Endodermal cell (in vitro differentiated cells): ENCODE measurements around the gene SNRNP40. TPM values are rescaled to one million over a fixed set of nuclear protein-coding genes. Genes with fewer than 3 reads are reported as not detected.

ENCODE experiments used
- DNase-seq: peaks from one replicate; pipeline ENCODE4 v3.0.0-alpha.2; 2017
- H3K27ac ChIP-seq: 2 replicates; pipeline ENCODE4 v1.5.1; 2013; ENCODE audit warnings: mild to moderate bottlenecking, low read depth, low read length, moderate library complexity
- H3K27me3 ChIP-seq: 2 replicates; pipeline ENCODE4 v1.6.1; 2013; ENCODE audit warnings: mild to moderate bottlenecking, low read length, moderate library complexity; ENCODE audit not compliant: insufficient read depth, control insufficient read depth, poor library complexity, severe bottlenecking
- H3K36me3 ChIP-seq: 2 replicates; pipeline ENCODE4 v1.7.0; 2013; ENCODE audit warnings: mild to moderate bottlenecking, low read length, moderate library complexity; ENCODE audit not compliant: control insufficient read depth, insufficient read depth
- H3K4me1 ChIP-seq: one replicate; pipeline ENCODE4 v1.7.0; 2013; ENCODE audit warnings: low read length; ENCODE audit not compliant: control insufficient read depth, insufficient read depth
- H3K4me3 ChIP-seq: 2 replicates; pipeline ENCODE4 v1.5.1; 2013; ENCODE audit warnings: mild to moderate bottlenecking, low read length, moderate library complexity
- H3K9ac ChIP-seq: 2 replicates; pipeline ENCODE4 v1.6.1; 2013; ENCODE audit warnings: mild to moderate bottlenecking, low read length, moderate library complexity; ENCODE audit not compliant: poor library complexity, severe bottlenecking; ENCODE audit errors: extremely low read depth
- H3K9me3 ChIP-seq: 2 replicates; pipeline ENCODE4 v1.6.1; 2013; ENCODE audit warnings: mild to moderate bottlenecking, low read length, moderate library complexity; ENCODE audit not compliant: control insufficient read depth
- H3K27ac Mint-ChIP-seq: 2 replicates; pipeline ENCODE4 v1.8.0; 2020; ENCODE audit warnings: mixed read lengths
- H3K27me3 Mint-ChIP-seq: 2 replicates; pipeline ENCODE4 v1.8.0; 2021; ENCODE audit warnings: mild to moderate bottlenecking, mixed read lengths; ENCODE audit not compliant: insufficient read depth
- H3K36me3 Mint-ChIP-seq: 2 replicates; pipeline ENCODE4 v1.8.0; 2020; ENCODE audit warnings: low read depth, mixed read lengths
- H3K4me1 Mint-ChIP-seq: 2 replicates; pipeline ENCODE4 v1.8.0; 2020; ENCODE audit warnings: mixed read lengths
- H3K4me3 Mint-ChIP-seq: 2 replicates; pipeline ENCODE4 v1.8.0; 2020; ENCODE audit warnings: mild to moderate bottlenecking, moderate library complexity, mixed read lengths
- H3K9me3 Mint-ChIP-seq: 2 replicates; pipeline ENCODE4 v1.8.0; 2020; ENCODE audit warnings: mild to moderate bottlenecking, mixed read lengths
- WGBS, 2 experiments: methylation state at CpG; one replicate each; pipeline versions ENCODE4 v1.1.5 to v1.1.7; 2013; ENCODE audit warnings: missing lambda C conversion rate in 2 of 2, mixed read lengths in 1 of 2; ENCODE audit not compliant: insufficient coverage in 1 of 2, insufficient read length in 1 of 2; 5-methylcytosine and 5-hydroxymethylcytosine counted together
- total RNA-seq, 2 donors: library from RNA; stranded (reverse); fragmentation: NEBNext Ultra II Directional in 1 of 2; extraction: Animal tissue kit (Norgen Biotek cat#: 25700) in 1 of 2; gene quantifications; 2 replicates in 1 of 2; 3 replicates in 1 of 2; pipeline ENCODE4 v1.2.1, GENCODE V29; 2021
- TF ChIP-seq, protein P1 (sequence below): fragments of 200-600 bp; sonication (generic); conservative IDR thresholded peaks from 2 replicates; pipeline ENCODE4 v1.5.0; 2021; ENCODE audit warnings: antibody characterized with exemption, mild to moderate bottlenecking

The SNRNP40 gene
- total RNA-seq, 2 donors from 2014 or later: 98.6 to 141 TPM

DNA sequence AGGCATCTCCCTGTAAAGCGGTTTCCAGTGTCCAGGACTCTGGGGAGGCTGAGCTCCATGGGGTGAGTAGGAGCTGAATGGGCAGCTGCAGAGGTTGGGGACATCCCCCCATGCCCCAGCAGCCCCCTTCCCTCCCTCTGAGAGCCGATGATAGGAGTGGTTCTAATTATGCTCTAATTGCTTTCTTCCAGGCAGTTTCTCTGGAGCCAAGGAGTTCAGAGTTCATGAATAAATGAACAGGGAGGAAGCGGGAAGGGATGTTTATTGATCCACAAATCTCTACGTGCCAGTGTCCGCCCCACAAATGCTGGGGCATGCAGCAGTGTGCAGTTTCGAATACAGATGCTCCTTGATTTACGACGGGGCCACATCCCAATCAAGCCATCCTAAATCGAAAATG is 72.5 kb downstream of the SNRNP40 start:
- Mint-ChIP-seq H3K27ac (no peak overlapping the region), H3K9me3 (no peaks in the 10 kb centered on the region), H3K4me3 (no peak overlapping the region), H3K36me3 (no peaks in the 10 kb centered on the region), H3K27me3 (no peaks in the 10 kb centered on the region), H3K4me1 (no peaks in the 10 kb centered on the region)
- WGBS, 2 experiments: 84 to 88% methylated on average over 6 to 9 of the region's 9 CpGs
- H3K4me1 ChIP-seq: no peaks in the 10 kb centered on the region
- H3K27ac ChIP-seq: no peak overlapping the region
- no peak overlapping the region for H3K9ac ChIP-seq
- no peak overlapping the region for H3K4me3 ChIP-seq
- H3K27me3 ChIP-seq: no peaks in the 10 kb centered on the region
- no peak for DNase-seq
- no peaks in the 10 kb centered on the region for H3K36me3 ChIP-seq
- TF ChIP-seq, protein P1, sequence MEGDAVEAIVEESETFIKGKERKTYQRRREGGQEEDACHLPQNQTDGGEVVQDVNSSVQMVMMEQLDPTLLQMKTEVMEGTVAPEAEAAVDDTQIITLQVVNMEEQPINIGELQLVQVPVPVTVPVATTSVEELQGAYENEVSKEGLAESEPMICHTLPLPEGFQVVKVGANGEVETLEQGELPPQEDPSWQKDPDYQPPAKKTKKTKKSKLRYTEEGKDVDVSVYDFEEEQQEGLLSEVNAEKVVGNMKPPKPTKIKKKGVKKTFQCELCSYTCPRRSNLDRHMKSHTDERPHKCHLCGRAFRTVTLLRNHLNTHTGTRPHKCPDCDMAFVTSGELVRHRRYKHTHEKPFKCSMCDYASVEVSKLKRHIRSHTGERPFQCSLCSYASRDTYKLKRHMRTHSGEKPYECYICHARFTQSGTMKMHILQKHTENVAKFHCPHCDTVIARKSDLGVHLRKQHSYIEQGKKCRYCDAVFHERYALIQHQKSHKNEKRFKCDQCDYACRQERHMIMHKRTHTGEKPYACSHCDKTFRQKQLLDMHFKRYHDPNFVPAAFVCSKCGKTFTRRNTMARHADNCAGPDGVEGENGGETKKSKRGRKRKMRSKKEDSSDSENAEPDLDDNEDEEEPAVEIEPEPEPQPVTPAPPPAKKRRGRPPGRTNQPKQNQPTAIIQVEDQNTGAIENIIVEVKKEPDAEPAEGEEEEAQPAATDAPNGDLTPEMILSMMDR: no peak
- no peaks in the 10 kb centered on the region for H3K9me3 ChIP-seq

DNA sequence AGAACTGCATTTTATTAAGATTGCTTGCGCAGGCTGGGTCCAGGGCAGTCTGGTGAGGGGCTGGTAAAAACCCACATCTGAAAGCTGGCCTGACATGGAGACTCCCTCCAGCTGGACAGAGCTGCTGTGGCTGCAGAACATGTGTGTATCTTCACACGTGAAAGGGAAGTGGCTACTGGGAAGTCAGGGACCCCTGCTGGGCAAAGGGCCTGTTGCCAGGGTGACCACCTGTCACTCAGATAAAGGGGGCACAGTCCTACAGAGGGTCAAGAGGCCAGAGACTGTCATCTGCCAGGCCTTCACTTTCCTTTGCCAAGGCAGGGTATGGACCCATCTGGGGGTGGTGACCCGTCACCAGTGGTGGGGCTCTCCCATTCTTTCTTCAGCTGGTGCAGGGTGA is 74.4 kb downstream of the SNRNP40 start:
- Mint-ChIP-seq H3K9me3 (no peaks in the 10 kb centered on the region), H3K27ac (no peak overlapping the region), H3K36me3 (no peaks in the 10 kb centered on the region), H3K4me1 (no peaks in the 10 kb centered on the region), H3K4me3 (no peak overlapping the region), H3K27me3 (no peaks in the 10 kb centered on the region)
- no peaks in the 10 kb centered on the region for H3K4me1 ChIP-seq
- TF ChIP-seq, protein P1: no peak
- no peaks in the 10 kb centered on the region for H3K36me3 ChIP-seq
- WGBS, 2 experiments: 74 to 89% methylated on average over 2 to 3 of the region's 3 CpGs
- H3K9ac ChIP-seq: no peak overlapping the region
- no peak overlapping the region for H3K4me3 ChIP-seq
- no peak overlapping the region for H3K27ac ChIP-seq
- DNase-seq: no peak
- no peaks in the 10 kb centered on the region for H3K27me3 ChIP-seq
- no peaks in the 10 kb centered on the region for H3K9me3 ChIP-seq

DNA sequence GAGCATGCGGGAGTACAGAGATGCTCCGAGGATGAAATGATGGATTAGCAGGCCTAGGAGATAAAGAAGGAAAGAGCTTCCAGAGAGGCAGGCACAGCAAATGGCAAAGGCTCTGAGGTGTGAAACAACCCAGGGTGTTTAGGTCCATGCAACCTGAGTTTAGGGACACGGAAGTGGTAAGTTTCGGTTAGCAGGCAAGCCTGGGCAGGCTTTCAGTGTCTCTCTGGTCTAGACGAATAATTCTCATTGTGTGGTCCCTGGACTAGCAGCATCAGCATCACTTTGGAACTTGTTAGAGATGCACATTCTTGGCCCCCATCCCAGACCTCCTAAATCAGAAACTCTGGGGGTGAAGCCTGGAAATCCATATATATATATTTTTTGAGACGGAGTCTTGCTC is 75.5 kb downstream of the SNRNP40 start:
- H3K4me3 Mint-ChIP-seq: no peak overlapping the region
- H3K27ac Mint-ChIP-seq: no peak overlapping the region
- 95% methylated on average over 6 of the region's 6 CpGs for WGBS, 2 experiments
- DNase-seq: no peak
- H3K27me3 ChIP-seq: no peaks in the 10 kb centered on the region
- H3K4me1 ChIP-seq: no peaks in the 10 kb centered on the region
- H3K4me3 ChIP-seq: no peak overlapping the region
- H3K9me3 Mint-ChIP-seq: no peaks in the 10 kb centered on the region
- H3K9ac ChIP-seq: no peak overlapping the region
- H3K27me3 Mint-ChIP-seq: no peaks in the 10 kb centered on the region
- no peak overlapping the region for H3K27ac ChIP-seq
- H3K4me1 Mint-ChIP-seq: peaks cover 3% of the 10 kb centered on the region
- H3K9me3 ChIP-seq: no peaks in the 10 kb centered on the region
- H3K36me3 Mint-ChIP-seq: no peaks in the 10 kb centered on the region
- no peaks in the 10 kb centered on the region for H3K36me3 ChIP-seq
- TF ChIP-seq, protein P1: no peak
